ENCODE data around the gene SEC22B. TPM values are rescaled to one million over a fixed set of nuclear protein-coding genes. Genes with fewer than 3 reads are reported as not detected.
"Not testable (repeated sequence)": the region's sequence is repeated elsewhere in the genome, so short reads cannot be mapped to it uniquely, and the experiment has no call there.

SEC22B gene
- total RNA-seq, 2 experiments from 2014 or later, result 23.0 TPM

GRCh38 chr1:120132406-120132763 is 43.9 kb downstream of the SEC22B start:
- not testable (repeated sequence) for H3K27me3 Mint-ChIP-seq, DNase-seq, H3K36me3 Mint-ChIP-seq, H3K4me1 Mint-ChIP-seq, H3K4me3 Mint-ChIP-seq, H3K27ac Mint-ChIP-seq, H3K9me3 Mint-ChIP-seq

- H3K36me3 Mint-ChIP-seq, H3K27me3 Mint-ChIP-seq, H3K4me1 Mint-ChIP-seq, H3K9me3 Mint-ChIP-seq, H3K27ac Mint-ChIP-seq, DNase-seq, H3K4me3 Mint-ChIP-seq: not testable (repeated sequence)
These were observed 44.5 kb downstream of the SEC22B start for GRCh38 chr1:120131611-120132405.

GRCh38 chr1:120127921-120128320 is 48.4 kb downstream of the SEC22B start:
- H3K27me3 Mint-ChIP-seq, H3K36me3 Mint-ChIP-seq, H3K27ac Mint-ChIP-seq, DNase-seq, H3K9me3 Mint-ChIP-seq, H3K4me3 Mint-ChIP-seq: not testable (repeated sequence)
- peaks cover 12% of the 10 kb centered on the region for H3K4me1 Mint-ChIP-seq

- not testable (repeated sequence) for H3K4me3 Mint-ChIP-seq, H3K9me3 Mint-ChIP-seq, H3K27ac Mint-ChIP-seq, DNase-seq, H3K27me3 Mint-ChIP-seq, H3K36me3 Mint-ChIP-seq
- H3K4me1 Mint-ChIP-seq, result peaks cover 12% of the 10 kb centered on the region
These were observed 50.1 kb downstream of the SEC22B start for GRCh38 chr1:120126216-120126615.

- not testable (repeated sequence) for H3K4me3 Mint-ChIP-seq, H3K36me3 Mint-ChIP-seq, H3K27ac Mint-ChIP-seq, H3K9me3 Mint-ChIP-seq, DNase-seq, H3K27me3 Mint-ChIP-seq
- H3K4me1 Mint-ChIP-seq, result peaks cover 11% of the 10 kb centered on the region
These were observed 51.7 kb downstream of the SEC22B start for GRCh38 chr1:120124628-120125027.

- not testable (repeated sequence) for DNase-seq, H3K36me3 Mint-ChIP-seq, H3K9me3 Mint-ChIP-seq, H3K4me3 Mint-ChIP-seq, H3K27me3 Mint-ChIP-seq
- peaks cover 11% of the 10 kb centered on the region for H3K4me1 Mint-ChIP-seq
- peak overlapping the region; percentile 59 for H3K27ac Mint-ChIP-seq
These were observed 52.4 kb downstream of the SEC22B start for GRCh38 chr1:120123813-120124510.

GRCh38 chr1:120122262-120122893 is 53.9 kb downstream of the SEC22B start:
- H3K4me1 Mint-ChIP-seq, result peaks cover 15% of the 10 kb centered on the region
- H3K27ac Mint-ChIP-seq, result peak overlapping the region; percentile 68

GRCh38 chr1:120121830-120122229 is 54.5 kb downstream of the SEC22B start:
- H3K4me1 Mint-ChIP-seq, result peaks cover 15% of the 10 kb centered on the region
- H3K9me3 Mint-ChIP-seq, H3K27ac Mint-ChIP-seq, DNase-seq, H3K36me3 Mint-ChIP-seq, H3K4me3 Mint-ChIP-seq, H3K27me3 Mint-ChIP-seq: not testable (repeated sequence)

More at GRCh38 chr1:120122262-120122893, 53.9 kb downstream of the SEC22B start:
- H3K9me3 Mint-ChIP-seq, H3K27me3 Mint-ChIP-seq, H3K4me3 Mint-ChIP-seq, DNase-seq, H3K36me3 Mint-ChIP-seq: not testable (repeated sequence)

GRCh38 chr1:120120525-120120924 is 55.8 kb downstream of the SEC22B start:
- not testable (repeated sequence) for H3K9me3 Mint-ChIP-seq, H3K27me3 Mint-ChIP-seq, DNase-seq, H3K36me3 Mint-ChIP-seq, H3K27ac Mint-ChIP-seq, H3K4me3 Mint-ChIP-seq
- peaks cover 15% of the 10 kb centered on the region for H3K4me1 Mint-ChIP-seq

- not testable (repeated sequence) for DNase-seq, H3K36me3 Mint-ChIP-seq, H3K4me1 Mint-ChIP-seq, H3K27me3 Mint-ChIP-seq, H3K27ac Mint-ChIP-seq, H3K4me3 Mint-ChIP-seq, H3K9me3 Mint-ChIP-seq
These were observed 58.7 kb downstream of the SEC22B start for GRCh38 chr1:120117371-120118177.

GRCh38 chr1:120116094-120116493 is 60.2 kb downstream of the SEC22B start:
- H3K27ac Mint-ChIP-seq, H3K4me3 Mint-ChIP-seq, H3K27me3 Mint-ChIP-seq, H3K4me1 Mint-ChIP-seq, H3K36me3 Mint-ChIP-seq, DNase-seq, H3K9me3 Mint-ChIP-seq: not testable (repeated sequence)

GRCh38 chr1:120113134-120113533 is 63.2 kb downstream of the SEC22B start:
- not testable (repeated sequence) for H3K4me1 Mint-ChIP-seq, H3K4me3 Mint-ChIP-seq, DNase-seq, H3K27ac Mint-ChIP-seq, H3K9me3 Mint-ChIP-seq, H3K36me3 Mint-ChIP-seq, H3K27me3 Mint-ChIP-seq

- H3K9me3 Mint-ChIP-seq, H3K27ac Mint-ChIP-seq, H3K4me1 Mint-ChIP-seq, H3K4me3 Mint-ChIP-seq, H3K36me3 Mint-ChIP-seq, H3K27me3 Mint-ChIP-seq, DNase-seq: not testable (repeated sequence)
These were observed 64.1 kb downstream of the SEC22B start for GRCh38 chr1:120112212-120112611.

GRCh38 chr1:120111771-120112170 is 64.5 kb downstream of the SEC22B start:
- not testable (repeated sequence) for H3K27ac Mint-ChIP-seq, H3K9me3 Mint-ChIP-seq, H3K27me3 Mint-ChIP-seq, H3K4me3 Mint-ChIP-seq, DNase-seq, H3K36me3 Mint-ChIP-seq, H3K4me1 Mint-ChIP-seq

- H3K27ac Mint-ChIP-seq, DNase-seq, H3K9me3 Mint-ChIP-seq, H3K4me1 Mint-ChIP-seq, H3K36me3 Mint-ChIP-seq, H3K27me3 Mint-ChIP-seq, H3K4me3 Mint-ChIP-seq: not testable (repeated sequence)
These were observed 65.3 kb downstream of the SEC22B start for GRCh38 chr1:120111008-120111407.

Measured in activated naive CD8-positive, alpha-beta T cell treated with anti-CD3 and anti-CD28 coated beads for 36 hours (primary cell).